DOHH2 (cell line): ENCODE measurements around the gene POPDC3.

Experiments used
- CTCF ChIP-seq: fragments of 200-600 bp; sonication (generic); IDR thresholded peaks from one replicate; pipeline ENCODE4 v1.5.1; 2014; ENCODE audit warnings: antibody characterized with exemption, mild to moderate bottlenecking, low read depth, low read length; ENCODE audit not compliant: poor library complexity, severe bottlenecking
- EZH2phosphoT487 ChIP-seq: fragments of 200-600 bp; sonication (generic); IDR thresholded peaks from 2 replicates; pipeline ENCODE4 v1.6.1; 2017; ENCODE audit warnings: borderline replicate concordance, mild to moderate bottlenecking, antibody characterized with exemption, low read length, moderate library complexity, mixed read lengths

- TF ChIP-seq CTCF (no peak), EZH2phosphoT487 (no peak)
Observed at GRCh38 chr6:105209950-105210706, 30.3 kb upstream of the POPDC3 start.
